Stomach (tissue), 9 donors: ENCODE measurements around the gene SLC1A5. TPM values are rescaled to one million over a fixed set of nuclear protein-coding genes. Genes with fewer than 3 reads are reported as not detected.
"Not testable (repeated sequence)": the region's sequence is repeated elsewhere in the genome, so short reads cannot be mapped to it uniquely, and the experiment has no call there.

ENCODE experiments used
- DNase-seq, 2 donors: peaks; one replicate each; pipeline versions ENCODE4 v3.0.0 to v3.0.0-alpha.2; 2013 to 2019
- H3K27ac ChIP-seq, 5 donors: fragments of 200-600 bp in 4 of 5; sonication (generic) in 4 of 5; one replicate each; pipeline ENCODE4 v1.5.1; 2013 to 2019; ENCODE audit warnings: mild to moderate bottlenecking in 1 of 5, moderate library complexity in 1 of 5
- H3K27me3 ChIP-seq, 3 donors: fragments of 200-600 bp; sonication (generic); one replicate each; pipeline ENCODE4 v1.5.1; 2017 to 2019; ENCODE audit warnings: mixed run types in 1 of 3
- H3K36me3 ChIP-seq, 4 donors: fragments of 200-600 bp; sonication (generic); 1 replicate in 3 of 4; 2 replicates in 1 of 4; pipeline ENCODE4 v1.5.1; 2016 to 2019
- H3K4me1 ChIP-seq, 4 donors: fragments of 200-600 bp; sonication (generic); one replicate each; pipeline ENCODE4 v1.5.1; 2016 to 2019
- H3K4me3 ChIP-seq, 4 donors: fragments of 200-600 bp; sonication (generic) in 3 of 4; one replicate each; pipeline ENCODE4 v1.5.1; 2016 to 2019; ENCODE audit warnings: mild to moderate bottlenecking in 1 of 4
- H3K9me3 ChIP-seq, 4 donors: fragments of 200-600 bp; sonication (generic); one replicate each; pipeline ENCODE4 v1.5.1; 2016 to 2019
- EP300 ChIP-seq: sonication (generic); formaldehyde crosslinking; IDR thresholded peaks from one replicate; pipeline ENCODE4 v1.6.1; 2017; ENCODE audit warnings: antibody characterized with exemption
- POLR2A ChIP-seq, 4 donors: fragments of 450-650 bp; IDR thresholded peaks; one replicate each; pipeline ENCODE4 v1.6.1; 2016; ENCODE audit warnings: antibody characterized with exemption in 4 of 4, control low read depth in 2 of 4, mild to moderate bottlenecking in 1 of 4, moderate library complexity in 1 of 4
- POLR2AphosphoS5 ChIP-seq, 3 donors: sonication (generic); formaldehyde crosslinking; IDR thresholded peaks; one replicate each; pipeline ENCODE4 v1.6.1; 2016; ENCODE audit warnings: antibody characterized with exemption in 3 of 3
- WGBS, 5 donors: extraction: QIAGEN DNeasy Blood & Tissue Kit in 3 of 5; methylation state at CpG; one replicate each; pipeline versions ENCODE4 v1.1.5 to v1.1.7; 2013 to 2018; 5-methylcytosine and 5-hydroxymethylcytosine counted together
- intact Hi-C: fragments of 100-400 bp; cut with DNase I; formaldehyde crosslinking; loops from one replicate; pipeline ENCODE4 v1.15.1; 2023; ENCODE audit warnings: low total_unique reads
- polyA plus RNA-seq, 3 donors: library from polyadenylated mRNA; stranded (reverse); fragments of 200-250 nt; gene quantifications; one replicate each; pipeline ENCODE4 v1.2.3, GENCODE V29; 2013
- total RNA-seq, 5 donors: library from RNA; depleted of rRNA; stranded (reverse); fragments of >200 nt; gene quantifications; one replicate each; pipeline versions ENCODE4 v1.1.0 to v1.2.3, GENCODE V29; 2014 to 2016
- TF ChIP-seq, protein P1 (sequence below), 7 experiments: fragments of 450-650 bp in 4 of 7; fragments of 200-600 bp in 3 of 7; sonication (generic) in 3 of 7; IDR thresholded peaks; one replicate each; pipeline ENCODE4 v1.5.1; 2016 to 2019; ENCODE audit warnings: antibody characterized with exemption in 7 of 7, control low read depth in 2 of 7, mild to moderate bottlenecking in 1 of 7
- donor health status: healthy with polysubstance abuse.
- donor health status: Bipolar disorder and iron deficiency.
- donor health status: healthy.

SLC1A5 gene
- total and polyA plus RNA-seq, 8 donors, result 18.7 to 106 (median 31.4) TPM

DNA sequence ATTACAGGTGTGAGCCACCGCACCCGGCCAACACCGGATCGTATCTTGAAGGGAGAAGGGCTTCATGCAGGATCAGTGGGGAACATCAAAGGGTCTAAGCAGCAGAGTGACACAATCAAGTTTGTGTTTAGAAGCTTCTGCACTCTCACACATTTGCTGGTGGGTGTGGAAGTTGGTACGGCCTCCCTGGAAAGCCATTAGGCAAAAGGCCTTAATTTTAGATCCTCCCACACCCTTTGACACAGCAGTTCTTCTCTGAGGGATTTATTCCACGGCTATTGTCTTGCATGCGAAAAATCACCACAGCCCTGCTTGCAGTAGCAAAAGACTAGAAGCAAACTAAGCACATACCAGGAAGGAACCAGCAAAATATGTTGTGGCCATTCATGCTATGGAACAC, 18.3 kb upstream of the SLC1A5 start:
- Histone ChIP-seq H3K27ac (no peak overlapping the region), H3K36me3 (no peaks in the 10 kb centered on the region), H3K9me3 (no peaks in the 10 kb centered on the region), H3K27me3 (no peaks in the 10 kb centered on the region), H3K4me3 (no peak overlapping the region), H3K4me1 (no peaks in the 10 kb centered on the region)
- DNase-seq, result no peak
- WGBS, 5 donors, result 87 to 91% (median 90%) methylated on average over 7 of the region's 7 CpGs
- no peak for TF ChIP-seq POLR2AphosphoS5 (IDR thresholded peaks at IDR 0.05)
- TF ChIP-seq, protein P1, sequence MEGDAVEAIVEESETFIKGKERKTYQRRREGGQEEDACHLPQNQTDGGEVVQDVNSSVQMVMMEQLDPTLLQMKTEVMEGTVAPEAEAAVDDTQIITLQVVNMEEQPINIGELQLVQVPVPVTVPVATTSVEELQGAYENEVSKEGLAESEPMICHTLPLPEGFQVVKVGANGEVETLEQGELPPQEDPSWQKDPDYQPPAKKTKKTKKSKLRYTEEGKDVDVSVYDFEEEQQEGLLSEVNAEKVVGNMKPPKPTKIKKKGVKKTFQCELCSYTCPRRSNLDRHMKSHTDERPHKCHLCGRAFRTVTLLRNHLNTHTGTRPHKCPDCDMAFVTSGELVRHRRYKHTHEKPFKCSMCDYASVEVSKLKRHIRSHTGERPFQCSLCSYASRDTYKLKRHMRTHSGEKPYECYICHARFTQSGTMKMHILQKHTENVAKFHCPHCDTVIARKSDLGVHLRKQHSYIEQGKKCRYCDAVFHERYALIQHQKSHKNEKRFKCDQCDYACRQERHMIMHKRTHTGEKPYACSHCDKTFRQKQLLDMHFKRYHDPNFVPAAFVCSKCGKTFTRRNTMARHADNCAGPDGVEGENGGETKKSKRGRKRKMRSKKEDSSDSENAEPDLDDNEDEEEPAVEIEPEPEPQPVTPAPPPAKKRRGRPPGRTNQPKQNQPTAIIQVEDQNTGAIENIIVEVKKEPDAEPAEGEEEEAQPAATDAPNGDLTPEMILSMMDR (IDR thresholded peaks at IDR 0.05), result no peak
- TF ChIP-seq POLR2A (IDR thresholded peaks at IDR 0.05), result no peak
- TF ChIP-seq EP300, result no peak
- intact Hi-C loops, result no loop called here

DNA sequence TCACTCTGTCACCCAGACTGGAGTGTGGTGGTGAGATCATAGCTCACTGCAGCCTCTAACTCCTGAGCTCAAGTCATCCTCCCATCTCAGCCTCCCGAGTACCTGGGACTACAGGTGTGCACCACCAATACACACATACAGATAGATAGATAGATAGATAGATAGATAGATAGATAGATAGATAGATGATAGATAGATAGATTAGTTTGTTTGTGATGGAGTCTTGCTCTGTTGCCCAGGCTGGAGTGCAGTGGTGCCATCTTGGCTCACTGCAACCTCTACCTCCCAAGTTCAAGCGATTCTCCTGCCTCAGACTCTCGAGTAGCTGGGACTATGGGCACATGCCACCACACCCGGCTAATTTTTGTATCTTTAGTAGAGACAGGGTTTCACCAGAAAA, 16.0 kb upstream of the SLC1A5 start:
- H3K27ac ChIP-seq, H3K4me3 ChIP-seq, DNase-seq, H3K27me3 ChIP-seq, H3K4me1 ChIP-seq, H3K36me3 ChIP-seq, H3K9me3 ChIP-seq, intact Hi-C loops: not testable (repeated sequence)
- WGBS, 5 donors, result 91 to 96% (median 93%) methylated on average over 4 of the region's 4 CpGs

DNA sequence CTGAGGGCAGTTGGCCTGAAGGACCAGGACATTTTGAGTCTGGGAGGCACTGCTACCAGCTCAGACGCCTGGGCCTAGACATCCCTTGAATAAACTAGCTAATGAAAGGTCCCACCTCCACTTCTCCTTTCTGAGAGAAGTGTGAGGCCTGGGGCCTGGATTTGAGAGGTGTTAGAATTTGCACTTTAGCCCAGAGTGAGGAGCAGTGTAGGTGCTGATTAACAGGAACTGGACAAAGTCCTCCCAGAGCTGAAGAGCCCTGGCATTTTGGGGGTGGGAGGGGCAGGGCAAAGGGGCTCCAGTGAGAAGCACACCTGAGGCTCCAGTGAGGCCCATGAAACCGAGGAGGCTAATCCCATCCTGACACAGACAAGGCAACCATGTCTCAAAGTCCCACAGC, 15.2 kb upstream of the SLC1A5 start:
- no peak overlapping the region for H3K4me3 ChIP-seq
- 42 to 58% (median 53%) methylated on average over 2 of the region's 2 CpGs for WGBS, 5 donors
- no peaks in the 10 kb centered on the region for H3K9me3 ChIP-seq
- H3K4me1 ChIP-seq, result no peaks in the 10 kb centered on the region
- no peak for DNase-seq
- no peaks in the 10 kb centered on the region for H3K36me3 ChIP-seq
- no peaks in the 10 kb centered on the region for H3K27me3 ChIP-seq
- H3K27ac ChIP-seq, result no peak overlapping the region
- TF ChIP-seq EP300, result no peak
- no peak for TF ChIP-seq POLR2AphosphoS5 (IDR thresholded peaks at IDR 0.05)
- TF ChIP-seq POLR2A (IDR thresholded peaks at IDR 0.05), result no peak
- TF ChIP-seq, protein P1 (IDR thresholded peaks at IDR 0.05), result no peak
- intact Hi-C loops, result no loop called here

DNA sequence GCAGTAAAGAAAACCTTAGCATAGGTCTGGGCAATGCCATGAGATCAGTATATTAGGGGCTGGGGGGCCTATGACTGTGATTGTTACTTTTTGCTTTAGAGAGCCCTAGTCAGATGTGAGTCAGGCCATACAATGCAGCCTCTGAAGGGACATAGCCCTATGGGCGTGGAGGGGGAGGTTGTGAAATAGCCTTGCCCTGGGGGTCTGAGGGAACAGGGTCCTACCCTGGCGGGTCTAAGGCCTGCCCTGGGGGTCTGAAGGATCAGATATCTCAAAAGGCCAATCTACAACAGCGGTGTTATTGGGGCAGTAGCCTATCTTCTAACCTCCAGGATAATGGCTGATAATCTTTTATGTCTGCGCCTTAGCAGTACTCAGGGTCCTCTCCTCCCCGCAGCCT, 13.8 kb upstream of the SLC1A5 start:
- no peak for DNase-seq
- Histone ChIP-seq H3K36me3 (no peaks in the 10 kb centered on the region), H3K27me3 (no peaks in the 10 kb centered on the region), H3K4me1 (no peaks in the 10 kb centered on the region), H3K27ac (no peak overlapping the region), H3K4me3 (no peak overlapping the region), H3K9me3 (no peaks in the 10 kb centered on the region)
- 92 to 95% (median 93%) methylated on average over 5 of the region's 5 CpGs for WGBS, 5 donors
- TF ChIP-seq POLR2AphosphoS5 (IDR thresholded peaks at IDR 0.05), result no peak
- TF ChIP-seq EP300, result no peak
- TF ChIP-seq POLR2A (IDR thresholded peaks at IDR 0.05), result no peak
- TF ChIP-seq, protein P1 (IDR thresholded peaks at IDR 0.05), result no peak
- intact Hi-C loops, result no loop called here

DNA sequence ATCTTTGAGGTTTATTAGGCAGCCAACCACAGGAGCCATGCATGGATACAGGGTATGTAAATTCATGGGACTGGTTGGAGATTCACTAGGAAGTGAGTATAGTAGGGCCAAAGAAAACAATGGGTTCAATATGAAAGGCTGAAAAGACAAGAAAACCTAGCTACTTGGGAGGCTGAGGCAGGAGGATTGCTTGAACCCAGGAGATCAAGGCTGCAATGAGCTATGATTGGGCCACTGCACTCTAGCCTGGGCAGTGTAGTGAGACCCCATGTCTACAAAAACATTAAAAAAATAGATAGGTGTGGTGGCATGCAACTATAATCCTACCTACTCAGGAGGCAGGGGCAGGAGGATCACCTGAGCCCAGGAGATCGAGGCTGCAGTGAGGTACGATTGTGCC, 10.3 kb upstream of the SLC1A5 start:
- DNase-seq, result no peak
- intact Hi-C loops, result no loop called here
- no peak overlapping the region for H3K27ac ChIP-seq
- no peaks in the 10 kb centered on the region for H3K9me3 ChIP-seq
- 97 to 100% (median 98%) methylated on average over 2 of the region's 2 CpGs for WGBS, 5 donors
- no peak overlapping the region for H3K4me3 ChIP-seq
- peaks cover 0 to 8% (median 6%) of the 10 kb centered on the region in 4 donors for H3K4me1 ChIP-seq
- no peaks in the 10 kb centered on the region for H3K27me3 ChIP-seq
- no peak for TF ChIP-seq EP300
- TF ChIP-seq, protein P1 (IDR thresholded peaks at IDR 0.05), result no peak
- TF ChIP-seq POLR2AphosphoS5 (IDR thresholded peaks at IDR 0.05), result no peak
- TF ChIP-seq POLR2A (IDR thresholded peaks at IDR 0.05), result no peak
- H3K36me3 ChIP-seq, result no peaks in the 10 kb centered on the region
